Stimulated activated CD8-positive, alpha-beta memory T cell treated with anti-CD3 and anti-CD28 coated beads, Interleukin-4, amount 100 ng/mL, for 1 hour (primary cell): ENCODE data around the gene NAA50.

Experiments
- DNase-seq, 2 donors: peaks; one replicate each; pipeline ENCODE4 v3.0.0-alpha.2; 2020; ENCODE audit warnings: low read depth in 2 of 2, low spot score in 1 of 2

Gene NAA50

GRCh38 chr3:113745756-113746547 lies at the start of gene NAA50:
Gene NAA50 (minus strand): TSS chr3:113746249. CDS start chr3:113745949, 300 bp downstream.
- DNase-seq = peak; percentile 85 to 88

- DNase-seq = no peak
Observed at GRCh38 chr3:113795693-113796092, 49.6 kb upstream of the NAA50 start.

- DNase-seq = no peak
Observed at GRCh38 chr3:113794526-113794925, 48.5 kb upstream of the NAA50 start.

- no peak for DNase-seq
Observed at GRCh38 chr3:113791381-113791780, 45.3 kb upstream of the NAA50 start.

- no peak for DNase-seq
Observed at GRCh38 chr3:113783980-113784379, 37.9 kb upstream of the NAA50 start.

- DNase-seq = no peak
Observed at GRCh38 chr3:113783463-113783862, 37.4 kb upstream of the NAA50 start.

- DNase-seq = no peak
Observed at GRCh38 chr3:113776564-113776963, 30.5 kb upstream of the NAA50 start.

- no peak for DNase-seq
Observed at GRCh38 chr3:113775516-113775915, 29.5 kb upstream of the NAA50 start.

- no peak for DNase-seq
Observed at GRCh38 chr3:113773381-113773780, 27.3 kb upstream of the NAA50 start.

GRCh38 chr3:113771993-113772392 lies 25.9 kb upstream of the NAA50 start:
- no peak for DNase-seq

- no peak for DNase-seq
Observed at GRCh38 chr3:113769551-113769950, 23.5 kb upstream of the NAA50 start.

GRCh38 chr3:113764698-113765097 lies 18.6 kb upstream of the NAA50 start:
- DNase-seq = no peak

- DNase-seq = no peak
Observed at GRCh38 chr3:113758389-113759024, 12.5 kb upstream of the NAA50 start.

- DNase-seq = no peak
Observed at GRCh38 chr3:113754494-113755159, 8.6 kb upstream of the NAA50 start.

GRCh38 chr3:113753376-113753985 lies 7.4 kb upstream of the NAA50 start:
- DNase-seq = no peak

- no peak for DNase-seq
Observed at GRCh38 chr3:113751141-113751540, 5.1 kb upstream of the NAA50 start.

- no peak for DNase-seq
Observed at GRCh38 chr3:113747283-113748046, 1.4 kb upstream of the NAA50 start.

GRCh38 chr3:113746548-113747282 lies 666 bp upstream of the NAA50 start, which contains the start of gene ATP6V1A:
Gene ATP6V1A (plus strand): TSS chr3:113747035. CDS start chr3:113778754, 31,719 bp downstream.
- peak; percentile 49 to 61 for DNase-seq

GRCh38 chr3:113744941-113745755 lies 901 bp downstream of the NAA50 start:
- peak; percentile 36 to 55 for DNase-seq
